ENCODE measurements around the gene LSS.
"Not testable (repeated sequence)": the region's sequence is repeated elsewhere in the genome, so short reads cannot be mapped to it uniquely, and the experiment has no call there.

The LSS gene

GRCh38 chr21:46202592-46203202 is 25.9 kb downstream of the LSS start:
- DNase-seq = no peak

GRCh38 chr21:46200877-46201803 is 27.4 kb downstream of the LSS start:
- not testable (repeated sequence) for DNase-seq

GRCh38 chr21:46199436-46200373 is 28.9 kb downstream of the LSS start:
- DNase-seq = no peak

GRCh38 chr21:46196733-46197132 is 31.8 kb downstream of the LSS start:
- DNase-seq = no peak

DNA sequence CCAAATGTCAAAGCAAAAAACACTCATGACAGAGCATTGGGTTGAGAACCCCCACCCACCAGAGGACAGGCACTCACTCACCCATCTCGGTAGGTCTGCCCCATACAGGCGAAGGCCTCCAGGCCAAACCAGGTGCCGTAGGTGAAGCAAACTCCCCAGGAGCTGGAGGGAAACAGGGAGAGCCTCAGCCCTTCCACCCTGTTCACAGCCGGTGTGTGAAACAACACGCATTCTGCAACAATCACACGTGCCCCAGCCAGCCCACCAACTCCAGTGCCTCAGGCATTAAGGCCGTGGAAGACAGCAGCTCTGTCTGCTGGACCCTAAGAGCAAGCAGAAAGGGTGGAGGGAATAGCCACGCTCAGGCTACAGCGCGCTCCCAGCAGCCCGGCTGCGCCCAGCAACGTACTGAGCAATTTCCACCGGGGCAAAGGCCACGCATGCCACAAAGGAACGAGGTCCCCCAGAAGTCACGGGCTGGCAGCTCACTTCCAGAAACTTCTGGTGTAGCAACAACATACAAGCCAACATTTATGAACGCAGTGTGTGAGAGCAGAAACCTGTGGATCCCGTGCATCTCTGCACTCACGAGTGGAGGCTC is 32.9 kb downstream of the LSS start:
- DNase-seq = no peak

DNA sequence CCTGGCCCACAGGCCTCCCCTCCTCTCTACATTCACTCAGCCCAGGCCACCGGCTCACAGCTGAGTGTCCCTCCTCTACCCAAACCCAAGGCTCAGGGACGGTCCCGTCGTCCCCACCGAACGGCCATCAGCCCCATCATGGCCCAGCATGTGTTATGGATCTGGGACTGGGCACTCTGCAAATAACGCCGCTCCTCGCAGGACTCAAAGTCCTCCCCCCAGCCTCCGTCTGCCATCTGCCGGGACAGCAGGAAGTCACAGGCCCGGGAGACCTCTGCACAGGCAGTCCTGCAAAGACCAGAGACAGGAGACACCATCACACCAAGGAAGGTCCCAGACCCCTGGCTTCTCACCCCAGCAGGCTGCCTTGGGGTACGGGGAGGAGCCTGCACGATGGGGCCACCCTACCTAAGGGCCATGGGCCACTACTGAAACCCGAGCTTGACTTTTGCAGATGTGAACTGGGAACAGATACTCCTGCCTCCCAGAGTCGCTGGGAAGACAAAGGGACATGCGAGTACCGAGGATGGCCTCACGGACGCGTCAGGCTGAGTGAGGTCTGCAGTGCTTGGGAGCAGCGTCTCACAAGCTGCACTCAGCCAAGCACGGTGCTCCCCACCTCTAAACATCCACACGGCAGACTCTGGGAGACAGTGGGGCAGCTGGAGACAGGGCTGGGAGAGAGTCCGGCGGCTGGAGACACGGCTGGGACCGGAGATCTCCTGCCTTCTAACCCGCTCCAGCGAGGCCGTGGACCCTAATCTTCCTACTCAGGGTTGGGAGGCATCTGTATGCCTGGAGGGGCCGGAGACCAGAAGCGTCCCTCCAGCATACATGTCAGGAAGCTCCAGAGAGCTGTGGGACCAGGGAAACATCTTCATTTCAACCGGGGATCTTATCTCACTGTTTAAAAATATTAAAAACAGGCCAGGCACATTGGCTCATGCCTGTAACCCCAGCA is 33.9 kb downstream of the LSS start:
- no peak for DNase-seq

DNA sequence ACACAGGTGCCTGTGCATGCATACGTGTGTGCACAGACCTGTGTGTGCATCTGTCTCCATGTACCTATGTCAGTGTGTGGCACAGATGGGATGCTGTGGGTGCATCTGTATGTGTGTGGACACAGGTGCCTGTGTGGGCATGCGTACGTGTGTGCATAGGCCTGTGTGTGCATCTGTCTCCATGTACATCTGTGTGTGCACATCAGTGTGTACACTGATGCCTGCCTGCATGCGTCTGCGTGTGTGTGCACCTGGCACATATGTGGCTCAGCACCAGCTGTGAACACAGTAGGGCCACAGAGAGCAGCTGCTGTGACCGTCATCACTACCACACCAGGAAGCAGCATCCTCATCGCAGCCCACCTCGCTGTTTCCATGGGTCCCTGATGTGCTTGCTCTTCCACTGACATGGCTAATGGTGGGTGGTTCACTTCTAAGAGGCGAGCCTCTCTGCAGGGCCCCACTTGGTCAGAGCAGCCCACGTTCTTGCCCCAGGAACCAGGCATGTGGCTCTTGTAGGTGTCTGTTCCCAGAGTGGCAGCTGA is 34.7 kb downstream of the LSS start:
- no peak for DNase-seq

DNA sequence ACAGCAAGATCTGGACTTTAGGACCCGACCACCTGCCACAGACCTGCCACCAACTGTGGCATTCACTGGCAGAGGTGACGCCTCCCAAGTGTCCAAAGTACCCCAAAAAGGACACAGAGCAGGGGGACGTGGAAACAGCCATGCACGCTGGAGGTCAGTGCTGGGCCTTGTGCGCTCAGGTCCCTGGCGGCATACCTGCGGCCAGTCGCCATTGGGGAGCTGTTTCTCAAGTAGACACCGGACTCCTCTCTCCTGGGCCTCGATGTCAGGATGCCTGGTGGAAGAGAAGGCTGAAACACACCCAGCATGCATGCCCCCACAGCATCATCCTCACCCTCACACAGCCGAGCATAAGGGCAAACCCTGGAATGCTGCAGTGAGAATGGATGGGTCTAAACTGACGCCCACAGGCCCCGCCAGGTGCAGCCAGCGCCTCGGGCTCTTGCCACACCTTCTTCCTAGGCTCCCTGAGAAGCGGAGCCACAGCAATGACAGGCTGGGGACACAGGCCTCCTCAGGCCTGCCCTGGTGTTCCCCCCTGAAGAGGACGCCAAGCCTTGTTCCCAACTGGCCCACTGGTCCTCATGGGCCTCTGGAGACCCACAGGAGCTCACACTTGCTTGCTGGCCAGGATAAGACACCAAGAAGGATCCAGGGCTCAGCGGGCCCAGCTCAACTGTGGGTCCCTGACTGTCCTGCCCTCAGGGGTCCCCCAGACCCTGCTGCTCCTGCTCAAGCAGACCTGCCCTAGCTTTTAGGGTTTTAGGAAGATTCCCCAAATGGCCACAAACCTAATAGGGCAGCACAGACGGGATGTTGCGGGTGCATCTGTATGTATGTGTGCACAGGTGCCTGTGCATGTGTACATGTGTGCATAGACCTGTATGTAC is 36.6 kb downstream of the LSS start:
- DNase-seq = no peak

GRCh38 chr21:46191257-46191685 is 37.3 kb downstream of the LSS start:
- no peak for DNase-seq

DNA sequence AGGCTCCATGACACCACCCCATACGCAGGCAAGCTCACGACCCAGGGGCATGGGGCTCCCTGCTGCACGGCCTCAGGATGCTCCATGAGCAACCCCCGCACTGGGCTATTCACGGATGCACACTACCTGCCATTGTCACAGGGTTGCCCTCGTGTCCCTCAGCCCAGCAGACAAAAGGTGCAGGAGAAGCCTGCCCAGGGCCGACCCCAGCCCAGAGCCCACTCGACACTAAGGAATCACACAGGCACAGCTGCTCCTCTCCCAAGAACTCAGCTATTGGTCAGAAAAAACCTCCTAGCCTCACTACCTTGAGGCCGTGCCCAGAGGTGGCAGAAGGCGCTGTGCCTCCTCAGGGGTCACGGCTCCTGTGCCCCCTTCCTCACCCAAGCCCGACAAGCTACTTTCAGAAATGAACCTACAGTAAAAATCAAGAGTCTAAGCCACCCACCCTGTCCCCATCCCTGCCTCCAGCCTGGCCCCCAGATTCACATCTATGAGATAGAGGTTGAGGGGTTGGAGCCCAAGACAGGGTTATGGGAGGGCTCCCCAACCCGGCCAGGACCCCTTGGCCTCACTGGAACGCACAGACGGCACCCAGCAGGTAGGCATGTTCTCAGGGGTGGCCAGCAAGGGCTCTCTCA is 38.0 kb downstream of the LSS start:
- no peak for DNase-seq

GRCh38 chr21:46189959-46190490 is 38.5 kb downstream of the LSS start:
- no peak for DNase-seq

- no peak for DNase-seq
These were observed 39.2 kb downstream of the LSS start for GRCh38 chr21:46189213-46189958.

- no peak for DNase-seq
These were observed 40.1 kb downstream of the LSS start for GRCh38 chr21:46188226-46189212.

DNA sequence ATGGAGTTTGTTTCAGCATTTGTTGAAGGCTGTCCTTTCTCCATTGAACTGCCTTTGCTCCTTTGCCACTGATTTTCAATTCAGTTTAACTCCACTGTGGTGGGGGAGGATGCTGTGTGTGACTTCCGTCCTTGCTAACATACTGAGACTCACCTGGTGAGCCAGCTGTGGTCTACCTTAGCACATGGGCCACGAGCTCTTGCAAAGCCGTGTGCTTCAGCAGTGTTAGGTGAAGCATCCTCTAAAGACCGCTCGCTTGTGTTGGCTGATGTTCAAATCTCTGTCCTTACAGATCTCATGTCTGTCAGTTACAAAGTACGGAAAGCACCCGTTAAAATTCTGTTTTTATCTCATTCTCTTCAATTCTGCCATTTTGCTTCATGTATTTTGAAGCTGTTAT is 40.8 kb downstream of the LSS start:
- DNase-seq = no peak

DNA sequence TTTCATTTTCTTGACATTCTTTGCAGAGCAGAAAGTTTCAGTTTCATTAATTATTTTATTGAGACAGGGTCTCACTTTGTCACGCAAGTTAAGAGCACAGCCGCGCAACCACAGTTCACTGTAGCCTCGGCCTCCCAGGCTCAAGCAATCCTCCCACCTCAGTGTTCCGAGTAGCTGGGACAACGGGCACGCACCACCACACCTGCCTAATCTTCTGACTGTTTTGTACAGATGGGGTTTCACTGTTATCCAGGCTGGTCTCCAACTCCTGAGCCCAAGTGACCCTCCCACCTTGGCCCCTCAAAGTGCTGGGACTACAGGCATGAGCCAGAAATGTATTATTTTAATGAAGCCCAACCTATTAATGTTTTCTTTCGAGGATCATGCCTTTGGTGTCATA is 41.3 kb downstream of the LSS start:
- DNase-seq = no peak

DNA sequence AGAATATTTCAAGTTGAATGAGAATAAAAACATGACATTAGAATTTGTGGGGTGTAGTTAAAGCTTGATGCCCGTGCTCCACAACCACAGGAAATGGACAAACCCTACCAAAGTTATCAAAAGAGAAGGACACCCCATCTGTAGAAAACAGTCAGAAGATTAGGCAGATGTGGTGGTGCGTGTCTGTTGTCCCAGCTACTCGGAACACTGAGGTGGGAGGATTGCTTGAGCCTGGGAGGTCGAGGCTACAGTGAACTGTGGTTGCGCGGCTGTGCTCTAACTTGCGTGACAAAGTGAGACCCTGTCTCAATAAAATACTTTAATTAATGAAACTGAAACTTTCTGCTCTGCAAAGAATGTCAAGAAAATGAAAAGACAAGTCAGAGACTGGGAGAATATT is 42.9 kb downstream of the LSS start:
- DNase-seq = no peak

All from GF-D8 (cell line).